Right lobe of liver (tissue), 4 donors: Measurements from ENCODE around the gene RAB3GAP1.

Experiments used
- CTCF ChIP-seq, 4 donors: fragments of 200-600 bp in 3 of 4; fragments of 450-650 bp in 1 of 4; IDR thresholded peaks; one replicate each; pipeline versions ENCODE4 v1.5.1 to v1.8.0; 2016 to 2022; ENCODE audit warnings: antibody characterized with exemption in 4 of 4, mild to moderate bottlenecking in 2 of 4
- POLR2A ChIP-seq: fragments of 450-650 bp; IDR thresholded peaks from one replicate; pipeline ENCODE4 v1.6.1; 2017; ENCODE audit warnings: antibody characterized with exemption, mild to moderate bottlenecking
- donor health status: DM: no; HTN: no; CAD: no.
- donor health status: DM: no; HTN: no; CAD: no.
- donor health status: DM: no; HTN: yes; CAD: no.

- TF ChIP-seq POLR2A: no peak
- no peak for TF ChIP-seq CTCF (IDR thresholded peaks at IDR 0.05)
Measured at GRCh38 chr2:135121016-135121657, 69.0 kb downstream of the RAB3GAP1 start.
